ENCODE data around the gene MAN1B1.

MAN1B1 gene

DNA sequence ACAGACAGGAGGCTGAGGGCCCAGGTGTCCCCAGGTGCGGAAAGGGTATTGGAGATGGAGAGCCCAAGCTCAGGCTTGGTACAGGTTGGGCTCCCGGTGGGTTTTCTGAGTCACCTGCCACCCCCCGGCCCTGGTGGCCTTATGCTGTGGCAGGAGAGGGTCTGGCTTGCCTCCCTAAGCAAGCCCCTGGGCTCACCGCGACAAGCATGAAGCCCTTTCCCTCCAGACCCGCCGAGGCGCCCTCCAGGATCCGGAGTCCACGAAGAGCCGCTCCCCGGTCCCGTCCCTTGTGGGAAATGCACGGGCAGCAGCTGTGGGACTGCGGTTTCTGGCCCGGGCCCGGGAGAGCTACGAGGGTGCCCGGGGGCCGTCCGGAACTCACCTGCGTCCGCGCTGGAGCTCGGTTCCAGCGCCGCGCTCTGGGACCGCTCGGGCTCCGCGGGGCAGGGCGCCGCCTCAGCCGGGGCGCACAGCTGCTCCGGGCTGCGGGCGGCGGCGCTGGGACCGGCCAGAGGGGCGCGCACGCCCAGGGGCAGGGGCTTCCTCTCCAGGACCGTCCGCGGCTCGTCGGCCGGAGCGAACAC, 17.2 kb upstream of the MAN1B1 start:
- peak in 2 of 3 experiments; percentile 55 to 65 for DNase-seq

DNA sequence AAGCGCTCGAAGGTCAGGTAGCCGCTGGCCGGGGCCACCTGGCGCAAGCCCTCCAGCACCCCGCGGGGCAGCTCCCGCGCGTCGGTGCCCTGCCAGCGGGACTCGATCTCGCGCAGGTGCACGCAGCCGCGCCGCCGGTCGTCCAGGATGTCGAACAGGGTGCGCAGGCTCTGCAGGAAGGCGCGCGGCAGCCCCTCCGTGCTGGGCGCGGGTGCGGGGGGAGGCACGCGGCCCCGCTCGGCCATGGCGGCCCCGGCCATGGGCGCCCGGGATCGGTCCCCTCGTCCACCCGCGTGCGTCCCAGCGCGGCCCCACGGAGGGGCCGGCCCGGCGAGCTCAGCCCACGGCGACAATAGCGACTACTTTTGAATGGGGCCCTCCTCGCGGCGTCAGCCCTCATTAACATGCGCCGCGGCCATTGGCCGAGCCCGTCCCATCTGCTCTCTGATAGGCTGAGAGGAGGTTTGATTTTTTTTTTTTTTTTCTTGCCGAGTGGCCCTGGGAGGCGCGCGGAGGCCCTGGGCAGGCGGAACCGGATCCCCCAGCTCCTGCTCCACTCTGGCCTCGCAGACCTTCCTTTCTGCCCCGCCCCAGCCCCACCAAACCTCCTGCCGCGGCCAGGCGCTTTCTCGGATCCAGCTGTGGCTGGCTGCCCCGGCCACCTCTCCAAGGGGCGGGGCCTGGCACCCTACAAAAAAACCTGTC, 16.4 kb upstream of the MAN1B1 start, which contains the start of gene SAPCD2:
Gene SAPCD2 (minus strand): TSS at position 357 of the 705 bp plus-strand sequence. CDS start 97 bp downstream, at position 260.
- DNase-seq = peak; percentile 85 to 97 (median 93)

DNA sequence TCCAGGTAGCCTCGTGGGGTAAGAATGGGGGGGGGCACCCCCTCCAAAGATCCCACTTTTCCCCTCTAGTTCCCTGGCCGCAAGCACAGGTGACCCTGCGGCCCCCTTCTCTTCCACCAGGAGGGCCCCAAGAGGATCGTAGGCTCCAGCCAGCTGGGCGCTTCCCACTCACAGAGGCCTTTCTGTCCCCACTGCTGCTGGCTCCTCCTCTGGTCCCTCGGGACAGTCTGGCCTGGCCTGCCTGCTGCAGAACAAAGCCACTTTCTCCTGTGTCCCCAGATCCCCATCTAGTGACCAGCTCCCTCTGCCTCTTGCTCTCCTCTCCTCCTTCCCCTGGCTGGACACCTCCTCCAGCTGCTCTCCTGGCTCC, 15.9 kb upstream of the MAN1B1 start:
- DNase-seq = peak in 2 of 3 experiments; percentile 51 to 88

DNA sequence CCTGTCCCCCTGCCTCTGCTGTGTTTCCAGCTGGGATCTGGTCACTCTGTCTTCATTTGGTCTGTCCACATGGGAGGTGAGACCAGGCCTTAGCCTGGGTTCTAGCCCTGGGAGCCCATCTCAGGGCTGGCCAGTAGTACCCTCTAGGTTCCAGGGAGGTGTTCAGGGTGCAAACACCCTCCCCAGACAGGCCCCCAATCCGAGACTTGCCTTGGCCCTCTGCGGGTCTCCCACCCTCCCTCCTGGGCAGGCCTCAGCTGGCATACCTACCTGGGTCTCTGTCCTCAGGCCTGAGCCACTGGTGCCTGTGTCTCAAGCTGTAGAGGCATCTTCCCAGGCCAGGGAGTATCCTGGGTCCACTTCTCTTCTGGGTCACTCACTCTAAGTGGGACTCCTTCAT, 15.5 kb upstream of the MAN1B1 start:
- DNase-seq = no peak

DNA sequence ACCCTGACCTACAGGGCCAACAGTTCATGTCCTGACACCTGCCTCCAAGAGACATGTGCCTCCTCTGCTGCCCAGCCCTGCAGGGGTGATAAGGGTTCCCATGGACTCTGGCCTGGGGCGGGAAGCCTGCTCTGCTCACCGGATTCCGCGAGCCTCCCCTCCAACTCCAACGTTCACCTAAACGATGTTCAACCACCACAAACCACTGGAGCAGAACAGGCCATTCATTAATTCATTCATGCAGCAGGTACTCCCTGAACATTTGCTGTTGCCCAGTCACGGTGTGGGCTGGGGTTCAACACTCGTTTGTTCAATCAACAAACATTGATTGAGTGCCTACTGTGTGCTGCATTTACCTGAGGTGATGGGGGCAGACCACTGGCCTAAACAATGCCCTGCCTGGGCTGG, 12.8 kb upstream of the MAN1B1 start:
- DNase-seq = no peak

DNA sequence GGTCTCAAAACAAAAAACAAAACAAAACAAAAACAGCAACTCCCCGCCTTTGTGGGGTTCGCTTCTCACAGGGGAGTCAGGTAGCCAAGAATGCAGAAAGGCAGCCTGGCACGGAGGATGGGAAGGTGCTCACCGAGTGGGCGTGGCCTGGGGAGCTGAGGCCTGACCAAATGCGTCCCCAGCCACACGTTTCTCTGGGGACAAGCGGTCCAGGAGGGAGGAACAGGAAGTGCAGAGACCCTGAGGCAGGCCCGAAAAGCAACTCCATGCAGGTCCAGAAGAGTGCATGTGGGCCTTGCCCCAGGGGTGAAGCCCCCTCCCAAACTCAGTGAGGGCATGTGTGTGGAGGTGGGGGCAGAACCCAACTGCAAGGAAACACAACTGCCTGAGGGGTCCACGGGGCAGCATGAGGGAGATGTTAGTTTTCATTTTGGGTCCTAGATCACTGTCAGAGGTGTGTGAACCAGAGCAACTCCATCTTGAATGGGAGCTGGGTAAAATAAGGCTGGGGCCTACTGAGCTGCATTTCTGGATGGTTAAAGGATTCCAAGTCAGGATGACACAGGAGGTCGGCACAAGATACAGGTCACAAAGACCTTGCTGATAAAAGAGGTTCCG, 12.0 kb upstream of the MAN1B1 start:
- DNase-seq = no peak

DNA sequence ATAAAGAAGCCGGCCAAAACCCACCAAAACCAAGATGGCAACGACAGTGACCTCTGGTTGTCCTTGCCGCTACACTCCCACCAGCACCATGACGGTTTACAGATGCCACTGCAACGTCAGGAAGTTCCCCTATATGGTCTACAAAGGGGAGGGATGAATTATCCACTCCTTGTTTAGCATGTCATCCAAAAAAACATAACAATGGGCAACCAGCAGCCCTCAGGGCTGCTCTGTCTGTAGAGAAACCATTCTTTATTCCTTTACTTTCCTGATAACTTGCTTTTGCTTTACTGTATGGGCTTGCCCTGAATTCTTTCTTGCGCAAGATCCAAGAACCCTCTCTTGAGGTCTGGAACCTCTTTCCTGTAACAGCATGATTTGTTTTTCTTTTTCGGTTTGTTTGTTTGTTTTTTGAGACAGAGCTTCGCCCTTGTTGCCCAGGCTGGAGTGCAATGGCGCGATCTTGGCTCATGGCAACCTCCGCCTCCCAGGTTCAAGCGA, 11.5 kb upstream of the MAN1B1 start:
- DNase-seq = no peak

DNA sequence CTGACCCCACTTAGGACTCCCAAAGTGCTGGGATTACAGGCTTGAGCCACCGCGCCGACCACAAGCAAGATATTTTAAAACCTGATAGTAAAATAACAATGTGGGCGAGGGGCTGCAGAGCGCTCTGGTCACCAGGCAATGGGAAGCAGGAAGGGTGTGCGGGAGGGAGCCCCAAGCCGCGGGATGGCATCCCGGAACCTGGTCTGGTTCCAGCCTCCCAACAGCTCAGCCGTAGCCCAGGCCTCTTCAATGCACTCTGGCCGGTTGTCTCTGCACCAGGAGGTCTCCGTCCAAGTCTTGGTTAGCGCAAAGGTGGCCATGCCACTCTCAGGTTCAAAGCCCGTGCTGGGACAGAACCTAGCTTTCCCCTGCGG, 10.2 kb upstream of the MAN1B1 start:
- no peak for DNase-seq

DNA sequence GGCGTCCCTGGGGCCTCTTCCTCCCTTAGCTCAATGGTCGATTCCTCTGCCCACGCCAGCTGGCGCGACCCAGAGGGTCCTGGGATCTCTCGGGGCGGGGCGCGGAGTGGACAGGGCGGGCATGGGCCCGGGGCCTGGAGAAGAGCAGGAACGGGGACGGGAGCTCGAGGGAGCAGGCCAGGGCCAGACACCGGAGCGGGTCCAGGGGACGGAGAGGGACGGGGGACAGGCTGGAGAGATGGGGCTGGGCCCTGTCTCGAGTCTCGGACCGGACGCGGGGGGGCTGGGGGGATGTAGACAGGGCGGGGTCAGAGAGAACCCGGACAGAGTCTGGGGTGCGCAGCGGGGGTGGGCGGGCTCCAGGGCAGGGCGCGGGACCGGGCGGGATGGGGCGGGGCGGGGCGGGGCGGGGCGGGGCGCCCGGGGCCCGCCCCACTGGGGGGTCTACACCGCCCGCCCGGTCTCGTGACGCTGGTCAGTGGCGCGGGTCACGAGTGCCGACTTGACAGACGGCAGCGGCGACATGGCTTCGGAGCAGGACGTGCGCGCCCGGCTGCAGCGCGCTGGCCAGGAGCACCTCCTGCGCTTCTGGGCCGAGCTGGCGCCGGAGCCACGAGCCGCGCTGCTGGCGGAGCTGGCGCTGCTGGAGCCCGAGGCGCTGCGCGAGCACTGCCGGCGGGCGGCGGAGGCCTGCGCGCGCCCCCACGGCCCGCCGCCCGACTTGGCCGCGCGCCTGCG, 9.6 kb upstream of the MAN1B1 start, which contains the start of gene UAP1L1:
Gene UAP1L1 (plus strand): TSS at position 508 of the 738 bp plus-strand sequence. CDS start 16 bp downstream, at position 524.
- DNase-seq = peak; percentile 11 to 53 (median 38)

DNA sequence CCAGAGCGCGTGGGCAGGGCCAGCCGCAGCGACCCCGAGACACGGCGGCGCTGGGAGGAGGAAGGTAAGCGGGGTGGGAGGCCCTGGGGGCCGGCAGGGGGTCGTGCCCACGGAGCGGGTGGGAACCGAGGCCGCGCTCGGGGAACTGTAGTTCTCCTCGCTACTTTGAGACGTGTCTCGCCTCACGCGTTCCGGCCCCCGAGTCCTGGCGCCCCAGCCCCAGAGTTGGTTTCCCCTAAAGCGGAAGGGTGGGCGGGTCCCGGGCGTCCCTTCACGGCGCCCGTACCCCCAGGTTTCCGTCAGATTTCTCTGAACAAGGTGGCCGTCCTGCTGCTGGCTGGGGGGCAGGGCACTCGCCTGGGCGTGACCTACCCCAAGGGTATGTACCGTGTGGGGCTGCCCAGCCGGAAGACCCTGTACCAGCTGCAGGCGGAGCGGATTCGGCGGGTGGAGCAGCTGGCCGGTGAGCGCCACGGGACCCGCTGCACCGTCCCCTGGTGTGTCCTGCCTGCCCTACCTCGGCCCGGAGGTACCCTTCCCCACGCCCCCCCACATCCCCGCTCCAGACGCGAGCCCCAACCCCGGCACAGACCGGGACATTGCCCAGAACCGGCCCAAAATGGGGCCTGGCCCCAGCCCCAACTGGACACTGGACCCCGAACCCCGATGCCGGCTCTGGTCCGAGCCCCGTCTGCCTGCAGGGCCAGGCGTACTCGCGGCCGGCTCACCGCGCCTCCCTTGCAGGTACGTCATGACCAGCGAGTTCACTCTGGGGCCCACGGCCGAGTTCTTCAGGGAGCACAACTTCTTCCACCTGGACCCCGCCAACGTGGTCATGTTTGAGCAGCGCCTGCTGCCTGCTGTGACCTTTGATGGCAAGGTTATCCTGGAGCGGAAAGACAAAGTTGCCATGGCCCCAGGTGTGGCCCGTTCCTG, 8.8 kb upstream of the MAN1B1 start:
- no peak for DNase-seq

DNA sequence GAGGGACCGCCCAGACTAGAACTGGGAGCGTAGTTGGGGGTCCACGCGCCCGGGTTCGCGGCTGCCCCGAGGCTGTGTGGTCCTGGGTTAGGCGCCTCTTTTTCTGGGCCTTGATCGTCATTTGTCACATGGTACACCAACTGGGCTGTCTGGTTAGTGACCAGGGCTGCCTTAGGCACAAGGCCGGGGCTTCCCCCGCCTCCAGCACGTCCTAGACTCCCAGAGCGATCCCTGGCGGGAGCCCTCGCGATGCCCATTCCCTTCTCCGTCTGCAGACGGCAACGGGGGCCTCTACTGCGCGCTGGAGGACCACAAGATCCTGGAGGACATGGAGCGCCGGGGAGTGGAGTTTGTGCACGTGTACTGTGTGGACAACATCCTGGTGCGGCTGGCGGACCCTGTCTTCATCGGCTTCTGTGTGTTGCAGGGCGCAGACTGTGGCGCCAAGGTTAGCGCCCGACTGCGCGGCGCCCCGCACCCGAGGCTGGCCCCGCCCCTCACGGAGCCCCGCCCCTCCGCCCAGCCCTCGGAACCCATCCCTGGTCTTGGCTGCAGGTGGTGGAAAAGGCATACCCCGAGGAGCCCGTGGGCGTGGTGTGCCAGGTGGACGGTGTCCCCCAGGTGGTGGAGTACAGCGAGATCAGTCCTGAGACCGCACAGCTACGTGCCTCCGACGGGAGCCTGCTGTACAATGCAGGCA, 7.9 kb upstream of the MAN1B1 start:
- peak; percentile 69 to 80 (median 75) for DNase-seq

DNA sequence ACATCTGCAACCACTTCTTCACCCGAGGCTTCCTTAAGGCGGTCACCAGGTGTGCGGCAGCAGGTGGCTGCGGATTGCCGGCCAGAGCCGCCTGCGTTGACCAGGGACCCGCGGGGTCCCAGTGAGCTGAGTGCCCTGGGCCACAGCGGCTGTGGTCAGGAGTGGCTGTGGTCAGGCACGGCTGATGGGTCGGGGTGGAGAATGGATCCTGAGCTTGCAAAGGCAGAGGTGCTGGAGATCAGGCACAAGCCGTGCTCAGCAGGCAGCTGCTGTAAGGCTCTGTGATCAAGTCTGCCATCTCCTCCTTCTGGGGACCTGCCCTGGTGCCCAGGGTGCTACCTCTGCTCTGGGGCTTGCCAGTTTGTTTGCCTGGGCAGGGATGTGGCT, 7.4 kb upstream of the MAN1B1 start:
- peak in 1 of 3 experiments; percentile 67 for DNase-seq

DNA sequence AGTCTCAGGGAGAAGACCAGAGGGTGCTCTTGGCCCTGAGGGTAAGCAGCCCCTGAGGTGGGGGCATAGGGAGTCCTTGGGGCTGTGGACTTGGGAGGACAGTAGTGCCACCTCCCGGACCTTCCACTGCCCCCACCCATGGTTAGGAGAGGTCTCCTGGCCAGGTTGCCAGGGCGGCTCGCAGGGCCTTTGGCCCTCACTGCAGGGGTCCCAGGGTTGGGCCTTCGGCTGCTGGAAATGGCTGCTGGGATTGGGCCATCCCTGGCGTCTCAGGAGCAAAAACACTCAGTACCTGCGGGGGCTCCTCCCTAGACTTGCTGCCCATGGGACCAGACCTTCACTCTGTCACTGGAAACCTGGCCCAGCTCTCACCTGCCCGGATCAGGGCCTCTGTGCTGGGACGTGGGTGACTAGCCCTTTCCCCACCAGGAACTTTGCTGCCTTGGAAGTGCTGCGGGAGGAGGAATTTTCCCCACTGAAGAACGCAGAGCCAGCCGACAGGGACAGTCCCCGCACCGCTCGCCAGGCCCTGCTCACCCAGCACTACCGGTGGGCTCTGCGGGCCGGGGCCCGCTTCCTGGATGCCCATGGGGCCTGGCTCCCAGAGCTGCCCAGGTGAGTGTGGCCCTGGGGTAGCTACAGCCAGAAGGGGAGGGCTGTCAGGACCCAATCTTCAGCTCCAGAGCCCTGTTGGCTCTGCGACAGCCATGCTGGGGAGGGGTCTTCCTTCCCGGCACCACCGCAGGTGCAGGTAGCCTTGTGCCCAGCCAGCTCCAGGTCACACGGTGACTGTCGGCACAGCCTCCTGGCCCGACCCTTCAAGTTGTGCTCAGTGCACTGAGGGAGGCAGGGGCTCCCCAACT, 6.3 kb upstream of the MAN1B1 start:
- DNase-seq = no peak

DNA sequence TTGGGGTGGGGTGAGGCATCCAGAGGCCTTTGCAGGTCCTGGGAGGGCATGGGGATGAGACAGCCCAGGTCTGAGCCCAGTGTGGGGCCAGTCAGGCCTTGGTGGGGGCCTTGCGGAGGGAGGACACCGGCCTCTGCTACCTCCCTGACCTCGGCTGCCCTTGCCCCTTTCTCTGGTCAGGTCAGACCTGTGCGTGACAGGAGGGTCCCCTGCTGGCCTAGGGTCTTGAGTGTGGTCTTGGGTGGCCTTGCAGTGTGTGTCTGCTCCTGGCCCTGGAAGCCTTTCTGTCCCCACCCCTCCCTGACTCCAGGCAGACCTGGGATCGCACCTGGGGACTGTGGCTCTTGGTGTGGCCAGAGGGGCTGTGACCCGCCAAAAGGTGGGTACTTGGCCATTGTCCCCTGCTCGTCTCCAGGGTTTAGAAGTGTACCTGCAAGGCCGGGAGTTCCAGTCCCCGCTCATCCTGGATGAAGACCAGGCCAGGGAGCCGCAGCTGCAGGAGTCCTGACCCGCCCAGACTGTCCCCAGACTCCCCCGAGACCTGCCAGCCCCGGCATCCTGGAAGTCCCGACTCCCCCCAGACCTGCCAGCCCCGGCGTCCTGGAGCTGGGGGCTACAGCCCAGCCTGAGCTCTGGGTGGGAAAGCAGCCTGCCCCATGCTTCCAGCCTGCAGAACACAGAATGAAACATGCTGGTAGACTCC, 4.4 kb upstream of the MAN1B1 start:
- no peak for DNase-seq

DNA sequence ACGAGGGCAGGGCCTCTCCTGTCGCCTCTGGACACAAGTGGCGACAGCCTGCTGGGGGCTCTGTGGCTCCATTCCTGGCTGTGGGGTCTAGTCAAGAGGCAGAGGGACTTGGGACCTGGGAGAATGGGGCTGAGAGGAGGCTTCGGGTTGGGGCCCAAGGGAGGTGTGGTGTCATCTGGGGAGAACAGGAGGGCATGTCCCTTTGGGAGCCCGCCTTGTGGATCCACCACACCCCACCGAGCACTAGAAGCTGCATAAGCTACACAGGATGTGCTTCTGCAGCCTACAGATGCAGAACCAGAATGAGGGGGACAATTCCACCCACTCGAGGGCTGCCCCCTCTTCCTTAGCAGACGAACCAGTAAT, 3.9 kb upstream of the MAN1B1 start:
- DNase-seq = no peak

DNA sequence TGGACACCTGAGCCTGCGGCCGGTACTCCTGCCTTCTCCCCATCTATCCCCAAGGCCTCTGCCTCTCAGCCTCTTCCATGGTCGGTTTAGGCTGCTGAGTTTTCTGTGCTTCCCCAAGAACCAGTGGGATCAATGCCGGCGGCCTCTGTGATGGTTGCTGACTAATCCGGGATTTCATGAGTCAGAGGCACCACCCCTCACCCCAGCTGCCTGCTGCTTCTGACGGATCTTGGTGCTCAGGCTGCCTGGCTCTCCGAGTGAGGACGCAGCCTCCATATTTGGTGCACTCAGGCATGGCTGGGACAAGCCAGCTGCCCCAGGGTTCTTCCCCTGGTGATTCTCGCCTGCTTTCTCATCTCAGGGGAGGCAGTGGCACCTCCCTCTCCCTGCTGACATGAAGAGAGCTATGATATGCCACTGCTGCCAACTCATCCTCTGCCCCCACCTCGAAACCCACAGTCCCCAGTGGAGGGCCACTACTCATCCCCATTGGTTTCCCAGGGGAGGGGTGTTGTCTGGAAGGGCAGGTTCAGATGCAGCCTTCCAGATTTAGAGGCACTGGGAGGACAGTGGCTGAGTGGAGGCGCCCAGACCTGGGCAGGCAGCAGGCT, 3.3 kb upstream of the MAN1B1 start:
- DNase-seq = no peak

DNA sequence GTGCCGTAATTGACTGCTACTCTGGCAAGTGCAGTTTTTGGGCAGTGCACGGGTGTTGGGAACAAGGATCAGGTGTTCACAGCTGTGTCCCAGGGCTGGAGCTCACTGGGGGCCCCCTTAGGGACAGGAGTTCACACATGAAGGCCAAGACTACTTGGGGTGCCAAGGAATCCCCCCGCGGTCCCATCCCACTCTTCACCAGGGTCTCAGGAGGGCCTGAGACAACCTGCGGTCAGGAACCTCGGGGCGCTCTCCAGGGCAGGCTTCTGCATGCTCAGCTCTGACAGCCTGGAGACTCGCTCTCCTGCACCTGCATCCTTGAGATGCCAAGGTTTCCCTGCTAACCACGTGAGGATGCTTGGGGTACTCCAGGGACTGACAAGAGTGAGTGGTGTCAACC, 2.3 kb upstream of the MAN1B1 start:
- peak in 1 of 3 experiments; percentile 26 for DNase-seq

DNA sequence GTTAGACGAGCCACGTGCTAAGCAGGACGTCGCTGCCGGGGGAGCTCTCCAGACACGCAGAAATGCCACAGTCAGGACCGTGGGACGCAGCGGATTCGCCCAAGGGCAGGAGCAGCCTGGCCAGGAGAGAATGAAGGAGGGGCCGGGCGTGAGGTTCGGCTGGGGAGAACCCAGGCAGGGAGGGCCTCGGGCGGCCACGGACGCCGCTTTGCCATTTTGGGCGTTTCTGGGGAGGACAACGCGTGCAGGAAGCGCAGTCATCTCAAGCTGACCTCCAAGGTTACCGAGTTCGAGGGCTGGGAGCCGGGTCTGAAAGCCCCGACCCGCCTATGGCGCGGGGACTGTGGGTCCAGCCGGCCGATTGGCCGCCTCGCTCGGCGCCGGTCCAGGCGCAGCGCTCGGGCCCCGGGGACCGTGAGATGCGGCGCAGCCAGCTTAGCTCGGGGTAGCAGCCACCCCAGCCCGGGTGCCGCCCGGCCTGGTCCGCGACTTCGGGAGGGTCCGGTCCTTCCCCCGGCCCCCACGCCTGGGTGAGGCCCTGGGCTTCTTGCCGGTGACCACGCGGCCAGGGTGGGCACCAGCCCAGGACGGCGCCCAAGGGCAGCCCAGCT, 760 bp upstream of the MAN1B1 start:
- DNase-seq = peak in 2 of 3 experiments; percentile 0 to 77

DNA sequence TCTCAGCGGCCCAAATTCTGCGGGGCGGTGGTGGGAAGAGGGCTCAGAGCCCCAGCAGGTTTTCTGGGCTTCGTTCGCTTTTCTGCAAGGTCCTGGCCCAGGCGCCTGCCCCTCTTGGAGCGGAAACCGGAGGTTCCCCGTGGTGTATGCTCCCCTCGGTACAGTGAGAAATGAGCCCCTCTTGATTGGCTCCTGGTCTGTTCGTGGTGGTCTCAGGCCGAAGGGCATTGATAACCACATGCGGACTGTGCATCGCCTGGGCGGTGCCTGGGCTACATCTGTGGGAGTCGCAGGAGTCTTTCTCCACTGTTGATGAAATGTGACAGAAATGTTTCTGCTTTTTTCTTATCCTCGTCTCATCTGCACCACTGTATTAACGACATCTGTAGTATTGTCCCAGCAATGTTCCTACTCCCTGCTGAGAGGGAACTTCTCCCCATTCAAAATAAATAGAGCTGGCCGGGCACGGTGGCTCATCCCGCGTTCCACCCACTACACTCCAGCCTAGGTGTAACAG, 682 bp downstream of the MAN1B1 start:
- no peak for DNase-seq
